Measurements from ENCODE around the gene IFNA8. TPM values are rescaled to one million over a fixed set of nuclear protein-coding genes. Genes with fewer than 3 reads are reported as not detected.

The IFNA8 gene
- total RNA-seq, 1 donor from 2014 or later: not detected

GRCh38 chr9:21454149-21454548, 45.2 kb downstream of the IFNA8 start:
- Histone ChIP-seq H3K36me3 (no peaks in the 10 kb centered on the region), H3K27ac (no peak overlapping the region), H3K27me3 (no peaks in the 10 kb centered on the region), H3K4me1 (no peaks in the 10 kb centered on the region), H3K4me3 (no peak overlapping the region), H3K9me3 (no peaks in the 10 kb centered on the region)
- no peak for TF ChIP-seq CTCF (IDR thresholded peaks at IDR 0.05)
- no peak for TF ChIP-seq POLR2A (IDR thresholded peaks at IDR 0.05)
- TF ChIP-seq POLR2AphosphoS5 (IDR thresholded peaks at IDR 0.05; ENCODE audit: insufficient read depth in 1 of 2, low read depth in 1 of 2): no peak
- no peak for DNase-seq (ENCODE audit: extremely low spot score in 2 of 2)
- intact Hi-C loops (cut with DNase I): no loop called here

GRCh38 chr9:21455320-21455719, 46.4 kb downstream of the IFNA8 start:
- peak in 1 of 3 experiments; percentile 21 for TF ChIP-seq CTCF (IDR thresholded peaks at IDR 0.05)
- TF ChIP-seq POLR2AphosphoS5 (IDR thresholded peaks at IDR 0.05; ENCODE audit: insufficient read depth in 1 of 2, low read depth in 1 of 2): no peak
- intact Hi-C loops (cut with DNase I): no loop called here
- Histone ChIP-seq H3K27ac (no peak overlapping the region), H3K4me3 (no peak overlapping the region), H3K9me3 (no peaks in the 10 kb centered on the region), H3K36me3 (no peaks in the 10 kb centered on the region), H3K27me3 (no peaks in the 10 kb centered on the region), H3K4me1 (no peaks in the 10 kb centered on the region)
- no peak for DNase-seq (ENCODE audit: extremely low spot score in 2 of 2)

Other genes starting within 250 kb of the IFNA8 start
- not detected for gene IFNA21, start 242.5 kb upstream of the IFNA8 start, total RNA-seq
- gene IFNA4, start 221.5 kb upstream of the IFNA8 start, total RNA-seq: not detected
- gene IFNA7, start 206.9 kb upstream of the IFNA8 start, total RNA-seq: not detected
- gene IFNA10, start 202.0 kb upstream of the IFNA8 start, total RNA-seq: not detected
- gene IFNA16, start 191.8 kb upstream of the IFNA8 start, total RNA-seq: not detected
- gene IFNA17, start 180.9 kb upstream of the IFNA8 start, total RNA-seq: not detected
- gene IFNA14, start 169.1 kb upstream of the IFNA8 start, total RNA-seq: not detected
- gene IFNA5, start 103.8 kb upstream of the IFNA8 start, total RNA-seq: not detected
- gene KLHL9, start 73.7 kb upstream of the IFNA8 start, total RNA-seq: 22.3 TPM
- gene IFNA6, start 58.2 kb upstream of the IFNA8 start, total RNA-seq: not detected
- not detected for gene IFNA13, start 41.1 kb upstream of the IFNA8 start, total RNA-seq
- gene IFNA2, start 23.7 kb upstream of the IFNA8 start, total RNA-seq: not detected
- not detected for gene IFNA1, start 31.3 kb downstream of the IFNA8 start, total RNA-seq
- 3.2 TPM for gene IFNE, start 73.2 kb downstream of the IFNA8 start, total RNA-seq

All from vagina (tissue), 2 donors.